ENCODE measurements around the gene TAF3.

The TAF3 gene

DNA sequence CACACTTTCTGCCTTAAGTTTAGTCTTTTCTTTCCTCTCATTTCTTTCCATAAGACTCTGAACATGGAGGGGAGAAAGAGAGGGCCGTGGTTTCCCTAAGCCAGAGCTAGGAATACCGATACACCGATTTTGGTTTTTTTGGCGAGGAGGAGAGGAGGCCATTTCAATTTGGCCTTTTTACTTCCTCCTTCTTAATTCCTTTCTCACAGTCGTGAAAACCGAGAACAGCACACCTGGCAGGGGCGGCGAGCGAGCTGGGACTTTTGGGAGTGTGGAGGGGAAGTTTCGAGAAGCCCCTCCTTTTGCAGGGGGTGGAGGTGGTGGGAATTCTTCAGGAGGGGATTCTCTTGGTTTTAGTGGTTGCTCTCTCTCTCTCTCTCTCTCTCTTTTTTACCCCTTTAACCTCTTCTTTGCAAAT, 242.4 kb downstream of the TAF3 start:
- DNase-seq = no peak

DNA sequence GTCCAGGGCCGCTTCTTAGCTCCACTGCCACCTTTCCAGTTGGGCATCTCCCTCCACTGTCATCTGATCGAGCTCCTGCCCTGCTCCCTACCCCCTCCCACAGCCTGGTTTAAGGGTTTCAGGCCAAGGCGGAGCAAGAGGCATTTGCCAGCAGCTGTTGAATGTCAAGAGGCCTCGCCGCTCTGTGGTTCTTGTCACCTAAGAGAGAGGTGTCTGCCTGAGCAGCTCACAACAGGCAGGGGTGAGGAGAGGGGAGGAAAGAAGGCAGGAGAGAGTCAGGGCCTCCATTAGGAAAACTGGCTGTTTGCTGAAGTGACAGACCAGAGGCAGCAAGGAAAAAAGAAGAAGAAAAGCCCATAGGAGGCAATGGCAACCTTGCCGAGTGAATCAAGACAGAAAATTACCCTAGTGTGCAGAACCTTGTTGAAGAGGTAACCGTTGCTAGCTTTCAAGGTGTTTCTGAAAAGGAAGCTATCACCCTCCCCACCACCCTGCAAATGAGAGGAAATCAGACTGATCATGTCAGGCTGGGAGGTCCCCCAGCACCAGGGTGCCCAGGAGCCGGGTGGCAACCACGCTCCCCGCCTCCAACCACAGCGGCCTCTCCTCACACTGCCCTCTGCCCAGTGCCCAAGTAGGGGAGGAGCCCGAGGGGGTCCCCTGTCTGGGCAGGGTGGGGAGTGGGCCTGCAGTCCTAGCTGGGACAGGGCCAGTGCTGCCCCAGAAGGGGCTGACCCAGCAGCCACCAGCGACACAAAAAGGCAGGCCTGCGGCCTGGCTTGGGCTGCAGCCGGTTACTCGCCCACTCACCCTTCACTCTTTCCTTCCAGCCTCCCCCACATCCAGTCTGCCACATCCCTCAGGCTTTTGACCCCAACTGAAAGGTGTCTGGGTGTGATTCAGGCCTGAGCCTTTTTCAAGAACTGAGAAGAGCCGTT, 243.2 kb downstream of the TAF3 start:
- DNase-seq = peak; percentile 57

DNA sequence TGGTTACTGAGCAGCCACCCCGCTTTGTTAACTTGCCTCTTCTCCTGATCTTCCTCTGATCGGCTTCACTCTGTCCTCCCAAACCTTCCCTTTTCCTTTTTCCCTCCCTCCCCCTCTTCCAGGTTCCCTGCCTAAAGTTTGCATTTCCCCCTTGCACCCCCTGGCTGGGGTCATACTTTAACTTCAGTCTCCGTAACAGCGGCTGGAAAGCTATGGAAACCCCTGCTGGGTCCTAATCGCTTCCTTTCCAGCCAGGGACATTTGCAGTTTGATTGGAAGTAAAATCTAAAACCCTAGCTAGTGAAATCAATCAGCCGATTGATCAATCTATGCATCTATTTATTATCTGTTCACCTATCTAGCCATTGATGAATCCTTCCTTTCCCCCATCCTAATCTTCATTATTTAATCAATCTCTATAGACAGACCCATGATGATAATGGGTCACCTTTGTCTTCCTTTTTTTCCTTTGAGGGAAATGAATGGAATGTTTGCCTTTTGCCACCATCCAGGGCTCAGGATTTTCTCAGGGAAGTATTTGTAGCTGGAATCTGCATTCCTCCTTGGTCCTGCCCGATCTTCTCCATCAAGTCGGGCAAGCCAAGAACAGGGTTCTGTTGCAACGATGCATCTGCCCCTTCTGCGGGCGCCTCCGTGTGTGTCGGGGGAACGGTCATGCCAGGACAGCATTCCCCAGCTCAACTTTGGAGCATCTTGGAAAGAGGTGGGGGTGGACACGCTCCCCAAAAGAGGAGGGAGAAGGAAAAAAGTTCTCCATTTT, 245.0 kb downstream of the TAF3 start:
- DNase-seq = no peak

DNA sequence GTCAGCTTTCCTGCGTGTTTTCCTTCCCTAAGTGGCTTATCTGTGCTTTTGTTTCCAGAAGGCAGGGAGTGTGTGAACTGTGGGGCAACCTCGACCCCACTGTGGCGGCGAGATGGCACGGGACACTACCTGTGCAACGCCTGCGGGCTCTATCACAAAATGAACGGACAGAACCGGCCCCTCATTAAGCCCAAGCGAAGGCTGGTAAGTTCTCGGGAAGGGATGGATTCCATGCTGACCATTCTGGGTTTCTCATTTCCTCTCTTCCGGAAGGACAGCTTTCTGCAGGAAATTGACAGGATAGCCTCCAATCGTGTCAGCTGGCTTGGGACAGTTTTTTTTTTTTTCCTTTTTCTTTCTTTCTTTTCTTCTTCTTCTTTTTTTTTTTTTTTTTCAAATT, 245.6 kb downstream of the TAF3 start:
- DNase-seq = no peak

DNA sequence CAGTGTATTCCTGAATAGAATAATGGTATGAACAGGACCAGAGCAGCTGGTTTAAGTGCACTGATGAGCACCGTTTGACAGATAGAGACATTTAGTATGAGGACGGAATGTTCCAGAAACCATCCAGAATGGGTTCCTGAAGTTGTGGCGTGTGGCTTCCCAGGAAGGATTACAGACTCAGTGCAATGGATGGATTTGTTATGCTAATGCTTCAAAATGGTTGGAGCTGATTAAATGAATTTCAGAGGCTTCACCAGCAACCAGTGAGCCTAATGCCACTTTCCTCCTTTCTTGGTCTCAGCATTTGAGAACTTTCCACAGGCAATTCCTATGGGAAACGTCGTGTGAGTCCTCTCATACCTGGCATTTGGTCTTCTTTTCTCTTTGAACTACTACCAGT, 246.1 kb downstream of the TAF3 start:
- DNase-seq = no peak

DNA sequence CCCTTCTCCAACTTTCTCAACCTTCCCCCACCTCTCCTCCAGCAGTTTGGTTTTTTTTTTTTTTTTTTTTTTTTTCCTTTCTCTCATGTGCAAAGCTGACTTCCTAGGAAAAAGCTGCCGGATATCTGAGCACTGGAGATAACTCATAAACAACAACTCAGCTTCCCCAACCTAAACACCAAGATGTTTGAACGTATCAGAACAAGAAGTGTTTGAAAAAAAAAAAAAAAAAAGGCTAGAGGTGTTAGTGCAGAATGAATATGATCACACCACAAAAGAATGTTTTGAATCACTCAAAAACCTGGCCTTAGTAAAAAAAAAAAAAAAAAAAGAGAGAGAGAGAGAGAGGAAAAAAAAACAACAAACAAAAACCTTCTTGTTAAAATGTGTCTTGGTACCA, 247.3 kb downstream of the TAF3 start:
- DNase-seq = no peak

DNA sequence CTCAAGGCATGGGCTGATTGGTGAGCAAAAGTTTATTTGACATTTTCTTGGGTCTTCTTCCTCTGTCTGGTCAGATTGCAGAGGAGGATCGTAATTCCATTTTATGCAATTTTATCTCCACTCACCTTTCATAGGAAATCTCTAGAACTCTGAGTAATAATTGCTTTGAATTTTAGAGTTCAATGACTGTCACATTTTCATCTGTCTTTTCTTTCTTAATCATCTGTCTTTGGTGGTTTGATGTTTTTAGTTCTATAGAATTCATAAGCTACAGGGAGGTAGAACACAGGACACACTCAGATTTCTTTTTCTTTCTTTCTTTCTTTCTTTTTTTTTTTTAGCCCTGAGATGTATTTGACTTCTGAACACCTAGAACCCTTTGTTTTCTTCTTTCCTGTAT, 247.8 kb downstream of the TAF3 start:
- no peak for DNase-seq
